GM21526 (cell line): Measurements from ENCODE around the gene TMEM47.

Source experiments
- ATAC-seq: cut with Tn5 transposase; IDR thresholded peaks from one replicate; pipeline ENCODE4 v1.9.1; 2021; ENCODE audit warnings: moderate library complexity; ENCODE audit not compliant: unreplicated experiment, low FRiP score

TMEM47 gene

DNA sequence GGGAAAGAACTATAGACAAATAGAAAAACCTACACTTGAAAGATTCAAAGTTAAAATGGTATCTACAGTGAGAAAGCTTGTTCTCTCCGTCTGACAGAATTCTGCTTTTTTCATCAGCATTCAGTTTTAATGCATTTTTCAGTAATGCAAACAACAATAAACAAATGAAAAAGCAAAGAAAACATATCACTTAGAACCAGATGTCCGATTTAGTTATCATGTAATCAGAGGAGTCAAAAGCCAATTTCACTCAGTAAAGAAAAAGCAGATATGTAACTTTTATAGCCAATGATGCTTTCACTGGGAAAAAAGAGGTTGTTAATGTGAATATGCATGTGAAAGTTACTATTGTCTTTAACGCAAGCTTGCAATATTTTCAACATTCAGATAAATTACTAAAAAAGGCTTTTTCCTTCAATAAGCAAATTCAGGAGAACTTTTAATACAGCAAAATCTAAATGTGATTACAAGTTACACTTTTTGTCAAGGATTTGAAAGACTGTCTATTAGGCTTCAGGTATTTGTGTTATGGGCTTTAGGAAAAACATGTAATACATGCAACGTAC, 70.7 kb downstream of the TMEM47 start:
- ATAC-seq: no peak

DNA sequence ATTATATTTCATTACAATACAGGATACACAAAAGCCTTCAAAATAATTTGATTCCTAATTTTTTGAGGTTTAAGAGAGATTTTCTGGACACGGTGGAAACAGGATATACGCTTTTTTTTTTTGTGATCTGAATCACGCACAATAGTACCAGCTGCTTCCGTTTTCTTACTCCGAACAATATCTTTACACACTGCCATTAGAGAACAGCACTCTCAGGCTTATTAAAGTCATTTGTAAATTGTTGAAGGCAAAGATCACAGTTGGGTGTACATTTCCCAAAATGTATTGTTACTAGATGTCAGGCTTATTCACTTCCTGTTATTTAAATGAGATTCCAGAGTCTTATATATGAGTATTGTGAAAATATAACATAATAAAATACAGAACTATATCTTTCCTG, 71.5 kb downstream of the TMEM47 start:
- ATAC-seq: no peak

DNA sequence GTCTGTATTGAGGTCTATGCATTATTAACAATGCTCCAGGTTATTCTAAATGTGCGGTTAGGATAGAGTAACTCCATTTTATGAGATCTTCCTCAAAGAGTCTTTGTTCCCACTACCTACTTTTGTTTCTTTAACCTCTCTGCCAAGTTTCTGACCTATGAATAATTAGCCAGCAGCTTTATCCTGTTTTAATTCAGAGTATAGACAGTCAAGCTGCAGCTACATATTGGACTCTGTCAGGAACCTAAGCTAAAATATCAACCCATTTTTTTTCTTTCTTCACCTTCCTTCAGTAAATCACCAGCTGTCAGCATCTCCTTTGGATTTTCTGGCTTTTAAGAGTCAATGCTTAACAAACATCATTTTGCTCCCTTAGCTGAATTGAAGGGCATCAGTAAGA, 72.3 kb downstream of the TMEM47 start:
- ATAC-seq: no peak

DNA sequence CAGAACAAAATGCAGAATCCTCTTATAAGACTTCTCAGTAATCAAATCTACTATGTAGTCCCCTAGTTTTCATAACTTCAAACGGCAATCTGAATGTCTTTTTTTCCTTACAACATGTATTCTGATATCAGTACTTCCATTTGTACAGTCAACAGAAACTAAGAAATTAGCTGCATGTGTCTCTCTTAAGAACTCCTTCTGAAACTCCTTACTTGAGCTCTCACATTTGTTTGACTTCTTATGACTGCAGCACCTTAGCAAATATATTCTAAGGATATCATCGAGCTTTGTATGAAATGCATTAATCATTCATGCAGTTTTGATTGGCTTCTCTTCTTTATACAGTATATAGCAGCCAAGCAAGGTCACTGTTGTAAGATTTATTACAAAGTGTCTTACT, 77.0 kb downstream of the TMEM47 start:
- no peak for ATAC-seq

DNA sequence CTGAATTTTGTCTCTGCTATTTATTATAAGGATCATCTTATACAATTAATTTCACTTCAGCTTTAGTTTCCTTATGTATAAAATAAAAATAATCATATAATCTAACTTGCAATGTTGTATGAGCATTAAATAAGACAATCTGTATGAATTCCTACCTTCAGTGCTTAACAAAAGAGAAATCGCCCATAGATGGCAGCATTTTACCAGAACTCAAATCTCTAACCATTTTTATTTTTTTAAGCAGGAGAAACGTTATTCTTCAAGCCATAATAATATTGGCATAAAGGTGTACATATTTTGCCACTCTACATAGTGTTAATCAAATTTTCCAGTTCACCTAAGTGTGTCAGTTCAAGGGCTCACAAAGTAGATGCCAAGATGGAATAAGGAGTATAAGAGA, 78.8 kb downstream of the TMEM47 start:
- no peak for ATAC-seq
